K562 (cell line): ENCODE data around the gene CHCHD4. TPM values are rescaled to one million over a fixed set of nuclear protein-coding genes. Genes with fewer than 3 reads are reported as not detected.

ENCODE experiments used
- ATF7 ChIP-seq: fragments of 450-650 bp; IDR thresholded peaks from 2 replicates; pipeline ENCODE4 v1.7.1; 2014; ENCODE audit warnings: mild to moderate bottlenecking, moderate library complexity
- BHLHE40 ChIP-seq: IDR thresholded peaks from 2 replicates; pipeline ENCODE4 v1.6.1; 2011; ENCODE audit warnings: low read length, improper control_type of control experiment
- E4F1 ChIP-seq: fragments of 250-450 bp; sonication (Bioruptor Pico); IDR thresholded peaks from 2 replicates; pipeline ENCODE4 v1.5.0; 2021; ENCODE audit warnings: mild to moderate bottlenecking, borderline replicate concordance
- ELK1 ChIP-seq: sonication (generic); formaldehyde crosslinking; IDR thresholded peaks from 2 replicates; pipeline ENCODE4 v1.8.1; 2022; ENCODE audit warnings: missing genetic modification reagents
- GATAD2A ChIP-seq: fragments of 450-650 bp; IDR thresholded peaks from 2 replicates; pipeline ENCODE4 v1.6.1; 2017
- HDAC6 ChIP-seq: IDR thresholded peaks from 2 replicates; pipeline ENCODE4 v1.6.1; 2012; ENCODE audit warnings: low read depth, mild to moderate bottlenecking, control low read depth, inconsistent platforms, low read length, moderate library complexity
- JUND ChIP-seq, 2 experiments: IDR thresholded peaks; 2 replicates in 1 of 2; 3 replicates in 1 of 2; pipeline ENCODE4 v1.6.1; 2011; ENCODE audit warnings: borderline replicate concordance in 2 of 2, low read depth in 2 of 2, low read length in 2 of 2, improper control_type of control experiment in 1 of 2, missing biosample characterization in 1 of 2, missing genetic modification characterization in 1 of 2, missing genetic modification reagents in 1 of 2
- NFIC ChIP-seq: fragments of 450-650 bp; IDR thresholded peaks from 2 replicates; pipeline ENCODE4 v1.6.1; 2017; ENCODE audit warnings: mild to moderate bottlenecking, inconsistent platforms
- POLR2G ChIP-seq: fragments of 200-400 bp; formaldehyde crosslinking; IDR thresholded peaks from 2 replicates; pipeline ENCODE4 v1.6.1; 2017; ENCODE audit warnings: low read depth, mild to moderate bottlenecking, antibody characterized with exemption, low read length, moderate library complexity
- RAD21 ChIP-seq, 2 experiments: fragments of 250-450 bp in 1 of 2; fragments of 450-650 bp in 1 of 2; sonication (Bioruptor Pico) in 1 of 2; formaldehyde crosslinking in 1 of 2; IDR thresholded peaks in 1 of 2; conservative IDR thresholded peaks in 1 of 2; 2 replicates each; pipeline versions ENCODE4 v1.4.0 to v1.8.0; 2020 to 2022; ENCODE audit warnings: mild to moderate bottlenecking in 2 of 2, moderate library complexity in 1 of 2
- SMC3 ChIP-seq: conservative IDR thresholded peaks from 2 replicates; pipeline ENCODE4 v1.6.1; 2011; ENCODE audit warnings: low read depth, low read length, improper control_type of control experiment; ENCODE audit not compliant: insufficient read depth
- STAG1 ChIP-seq: sonication (generic); formaldehyde crosslinking; IDR thresholded peaks from 2 replicates; pipeline ENCODE4 v1.5.0; 2020; ENCODE audit warnings: missing genetic modification reagents, borderline replicate concordance
- polyA plus RNA-seq, 8 experiments: library from polyadenylated mRNA; depleted of rRNA in 4 of 8; stranded (reverse) in 5 of 8; unstranded in 3 of 8; fragments of >200 nt; fragmentation: Nextera tagmentation in 2 of 8; fragmentation: Illumina TruSeq in 1 of 8; extraction: Ambion mirVana in 2 of 8; extraction: Trizol in 1 of 8; gene quantifications; 2 replicates each; pipeline versions ENCODE4 v1.2.1 to v1.2.3, GENCODE V29; 2011 to 2014; ENCODE audit warnings: inconsistent platforms in 1 of 8, missing spikeins in 1 of 8
- total RNA-seq, 7 experiments: library from RNA; depleted of rRNA in 6 of 7; stranded (reverse); fragments of >200 nt in 6 of 7; fragmentation: Illumina TruSeq in 2 of 7; extraction: Trizol in 2 of 7; gene quantifications; 2 replicates each; pipeline versions ENCODE4 v1.2.1 to v1.2.3, GENCODE V29; 2011 to 2021; ENCODE audit warnings: low replicate concordance in 1 of 7
- TF ChIP-seq, protein P1 (sequence below), 2 experiments: fragments of 450-650 bp; formaldehyde crosslinking in 1 of 2; IDR thresholded peaks; 2 replicates each; pipeline versions ENCODE4 v1.4.0 to v1.6.1; 2014 to 2020; ENCODE audit warnings: mild to moderate bottlenecking in 2 of 2, borderline replicate concordance in 1 of 2, low read depth in 1 of 2

The CHCHD4 gene
- total and polyA plus RNA-seq, 9 of the 15 experiments (the other 6 are each of a cell fraction or from before 2014, with no cell fraction given), result 55.4 to 225 (median 77.2) TPM

- TF ChIP-seq SMC3 (peak; percentile 45; the same call in 1 of the 2 replicates), POLR2G (peak; percentile 55), HDAC6 (no peak), JUND (IDR thresholded peaks at IDR 0.05; ENCODE audit: borderline replicate concordance, low read depth, low read length) (no peak), JUND (tag; IDR thresholded peaks at IDR 0.05; ENCODE audit: borderline replicate concordance, low read depth, low read length) (no peak), E4F1 (CRISPR knock-in tag) (no peak), ELK1 (CRISPR knock-in tag) (no peak), GATAD2A (no peak), NFIC (no peak), ATF7 (no peak), STAG1 (CRISPR knock-in tag) (0 out of 2 replicates have a peak, but pooled peaks have one; percentile 35), BHLHE40 (peak; percentile 30; the same call in 1 of the 2 replicates), RAD21 (CRISPR knock-in tag; conservative IDR thresholded peaks at IDR 0.05 in 1 of 2, IDR thresholded peaks at IDR 0.05 in 1 of 2) (peak in 1 of 2 experiments; percentile 61; a peak in 3 of 4 replicates)
- TF ChIP-seq, protein P1, sequence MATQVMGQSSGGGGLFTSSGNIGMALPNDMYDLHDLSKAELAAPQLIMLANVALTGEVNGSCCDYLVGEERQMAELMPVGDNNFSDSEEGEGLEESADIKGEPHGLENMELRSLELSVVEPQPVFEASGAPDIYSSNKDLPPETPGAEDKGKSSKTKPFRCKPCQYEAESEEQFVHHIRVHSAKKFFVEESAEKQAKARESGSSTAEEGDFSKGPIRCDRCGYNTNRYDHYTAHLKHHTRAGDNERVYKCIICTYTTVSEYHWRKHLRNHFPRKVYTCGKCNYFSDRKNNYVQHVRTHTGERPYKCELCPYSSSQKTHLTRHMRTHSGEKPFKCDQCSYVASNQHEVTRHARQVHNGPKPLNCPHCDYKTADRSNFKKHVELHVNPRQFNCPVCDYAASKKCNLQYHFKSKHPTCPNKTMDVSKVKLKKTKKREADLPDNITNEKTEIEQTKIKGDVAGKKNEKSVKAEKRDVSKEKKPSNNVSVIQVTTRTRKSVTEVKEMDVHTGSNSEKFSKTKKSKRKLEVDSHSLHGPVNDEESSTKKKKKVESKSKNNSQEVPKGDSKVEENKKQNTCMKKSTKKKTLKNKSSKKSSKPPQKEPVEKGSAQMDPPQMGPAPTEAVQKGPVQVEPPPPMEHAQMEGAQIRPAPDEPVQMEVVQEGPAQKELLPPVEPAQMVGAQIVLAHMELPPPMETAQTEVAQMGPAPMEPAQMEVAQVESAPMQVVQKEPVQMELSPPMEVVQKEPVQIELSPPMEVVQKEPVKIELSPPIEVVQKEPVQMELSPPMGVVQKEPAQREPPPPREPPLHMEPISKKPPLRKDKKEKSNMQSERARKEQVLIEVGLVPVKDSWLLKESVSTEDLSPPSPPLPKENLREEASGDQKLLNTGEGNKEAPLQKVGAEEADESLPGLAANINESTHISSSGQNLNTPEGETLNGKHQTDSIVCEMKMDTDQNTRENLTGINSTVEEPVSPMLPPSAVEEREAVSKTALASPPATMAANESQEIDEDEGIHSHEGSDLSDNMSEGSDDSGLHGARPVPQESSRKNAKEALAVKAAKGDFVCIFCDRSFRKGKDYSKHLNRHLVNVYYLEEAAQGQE (IDR thresholded peaks at IDR 0.05; ENCODE audit: borderline replicate concordance), result peak; percentile 19; the same call in 1 of the 2 replicates
- TF ChIP-seq, protein P1 (CRISPR knock-in tag; IDR thresholded peaks at IDR 0.05; ENCODE audit: low read depth), result no peak
Observed at GRCh38 chr3:14152233-14152962, 27.7 kb upstream of the CHCHD4 start (continued).
